IMR-90 (cell line): ENCODE results near the gene C20orf144. TPM values are rescaled to one million over a fixed set of nuclear protein-coding genes. Genes with fewer than 3 reads are reported as not detected.
A peak's percentile ranks its signal among the peaks of the same experiment; 100 is the strongest.

Experiments used
- ATAC-seq: fragments of 200-7000 bp; cut with Tn5 transposase; 2 replicates; pipeline ENCODE4 v1.9.1; 2020; ENCODE audit warnings: low read depth, mild to moderate bottlenecking, moderate library complexity
- BruUV-seq: library from RNA; stranded (reverse); fragments of 400-500 nt; replicated peaks from 2 replicates; lab custom pipeline; 2021; lab: Mats Ljungman, UMichigan
- CTCF ChIA-PET: fragments of 300-600 bp; formaldehyde crosslinking; extraction: SDS; loops from one replicate; lab custom pipeline; 2021; ENCODE audit warnings: antibody characterized with exemption; lab: Yijun Ruan, JAX
- POLR2A ChIA-PET: fragments of 300-600 bp; sonication (Branson Sonifier 250); formaldehyde crosslinking; loops from one replicate; lab custom pipeline; 2022; ENCODE audit warnings: antibody characterized with exemption; ENCODE audit not compliant: unreplicated experiment; lab: Charles Lee
- DNase-seq: peaks from one replicate; pipeline ENCODE4 v3.0.0; 2013
- H2AFZ ChIP-seq: replicated peaks from 2 replicates; pipeline ENCODE3; 2013; ENCODE audit warnings: low read length, mild to moderate bottlenecking; ENCODE audit not compliant: poor library complexity
- H2AK5ac ChIP-seq: 2 replicates; pipeline ENCODE4 v1.6.1; 2013; ENCODE audit warnings: low read depth, low read length, inconsistent platforms
- H2AK9ac ChIP-seq: replicated peaks from 2 replicates; pipeline ENCODE3; 2013; ENCODE audit warnings: mild to moderate bottlenecking, low read depth, low read length, moderate library complexity; ENCODE audit not compliant: poor library complexity
- H2BK120ac ChIP-seq: 2 replicates; pipeline ENCODE4 v1.6.1; 2013; ENCODE audit warnings: low read depth, low read length, inconsistent platforms
- H2BK15ac ChIP-seq: 3 replicates; pipeline ENCODE4 v1.6.1; 2013; ENCODE audit warnings: low read depth, low read length, inconsistent platforms
- H2BK20ac ChIP-seq: 2 replicates; pipeline ENCODE4 v1.6.1; 2013; ENCODE audit warnings: low read depth, mild to moderate bottlenecking, inconsistent platforms, low read length, moderate library complexity
- H2BK5ac ChIP-seq: 2 replicates; pipeline ENCODE4 v1.6.1; 2013; ENCODE audit warnings: mild to moderate bottlenecking, low read depth, low read length, inconsistent platforms; ENCODE audit not compliant: poor library complexity, severe bottlenecking
- H3K14ac ChIP-seq: replicated peaks from 2 replicates; pipeline ENCODE4 v1.6.1; 2013; ENCODE audit warnings: low read depth, low read length, inconsistent platforms
- H3K18ac ChIP-seq: 2 replicates; pipeline ENCODE4 v1.6.1; 2013; ENCODE audit warnings: low read depth, low read length, control low read depth
- H3K23ac ChIP-seq: 2 replicates; pipeline ENCODE4 v1.6.1; 2013; ENCODE audit warnings: low read depth, low read length, inconsistent platforms
- H3K27ac ChIP-seq: 2 replicates; pipeline ENCODE4 v1.5.1; 2013; ENCODE audit warnings: mild to moderate bottlenecking, control low read depth, low read length; ENCODE audit not compliant: insufficient read depth
- H3K27me3 ChIP-seq: 2 replicates; pipeline ENCODE4 v1.6.1; 2013; ENCODE audit warnings: low read length; ENCODE audit not compliant: control insufficient read depth, insufficient read depth
- H3K36me3 ChIP-seq: 2 replicates; pipeline ENCODE4 v1.6.1; 2013; ENCODE audit warnings: low read length, mixed read lengths; ENCODE audit not compliant: control insufficient read depth, insufficient read depth
- H3K4ac ChIP-seq: 2 replicates; pipeline ENCODE4 v1.6.1; 2013; ENCODE audit warnings: low read depth, low read length, inconsistent platforms
- H3K4me1 ChIP-seq: 2 replicates; pipeline ENCODE4 v1.6.1; 2013; ENCODE audit warnings: low read length, mixed read lengths; ENCODE audit not compliant: control insufficient read depth, insufficient read depth
- H3K4me2 ChIP-seq: 2 replicates; pipeline ENCODE4 v1.6.1; 2013; ENCODE audit warnings: low read depth, mild to moderate bottlenecking, control low read depth, low read length, moderate library complexity
- H3K4me3 ChIP-seq: 2 replicates; pipeline ENCODE4 v1.5.1; 2013; ENCODE audit warnings: low read depth, mild to moderate bottlenecking, control low read depth, low read length, moderate library complexity; ENCODE audit not compliant: insufficient read depth
- H3K56ac ChIP-seq: 2 replicates; pipeline ENCODE4 v1.6.1; 2013; ENCODE audit warnings: low read length, inconsistent platforms; ENCODE audit not compliant: insufficient read depth; ENCODE audit errors: extremely low read depth
- H3K79me1 ChIP-seq, 2 experiments: 2 replicates each; pipeline ENCODE4 v1.6.1; 2013; ENCODE audit warnings: low read length in 2 of 2, inconsistent platforms in 1 of 2, low read depth in 1 of 2
- H3K9ac ChIP-seq: 2 replicates; pipeline ENCODE4 v1.6.1; 2013; ENCODE audit warnings: low read depth, low read length, control low read depth
- H3K9me1 ChIP-seq: 2 replicates; pipeline ENCODE4 v1.6.1; 2013; ENCODE audit warnings: low read length, inconsistent platforms; ENCODE audit not compliant: insufficient read depth
- H3K9me3 ChIP-seq: 2 replicates; pipeline ENCODE4 v1.6.1; 2013; ENCODE audit warnings: low read length; ENCODE audit not compliant: control insufficient read depth, insufficient read depth
- H4K20me1 ChIP-seq: 2 replicates; pipeline ENCODE4 v1.6.1; 2013; ENCODE audit warnings: low read length, inconsistent platforms; ENCODE audit not compliant: insufficient read depth
- H4K5ac ChIP-seq: 2 replicates; pipeline ENCODE4 v1.6.1; 2013; ENCODE audit warnings: mild to moderate bottlenecking, low read depth, low read length, control low read depth
- H4K8ac ChIP-seq, 2 experiments: 2 replicates each; pipeline ENCODE4 v1.6.1; 2013; ENCODE audit warnings: low read depth in 2 of 2, low read length in 2 of 2, control low read depth in 1 of 2, inconsistent platforms in 1 of 2
- H4K91ac ChIP-seq: 2 replicates; pipeline ENCODE4 v1.6.1; 2013; ENCODE audit warnings: low read depth, low read length, inconsistent platforms; ENCODE audit not compliant: insufficient read depth
- CEBPB ChIP-seq: IDR thresholded peaks from 2 replicates; pipeline ENCODE4 v1.6.1; 2012; ENCODE audit warnings: low read depth, low read length, improper control_type of control experiment
- FOS ChIP-seq: fragments of 150-350 bp; IDR thresholded peaks from 2 replicates; pipeline ENCODE4 v1.6.1; 2016; ENCODE audit warnings: low read depth, low read length
- MAZ ChIP-seq: IDR thresholded peaks from 2 replicates; pipeline ENCODE4 v1.6.1; 2012; ENCODE audit warnings: low read depth, mild to moderate bottlenecking, low read length, improper control_type of control experiment, moderate library complexity, borderline replicate concordance
- NFE2L2 ChIP-seq: fragments of 150-350 bp; IDR thresholded peaks from 2 replicates; pipeline ENCODE4 v1.6.1; 2016; ENCODE audit warnings: low read depth, mild to moderate bottlenecking, low read length
- WGBS, 2 experiments: methylation state at CpG; one replicate each; pipeline versions ENCODE4 v1.1.5 to v1.1.7; 2013; ENCODE audit warnings: missing lambda C conversion rate in 2 of 2; ENCODE audit not compliant: insufficient read length in 1 of 2; ENCODE audit errors: extremely low coverage in 2 of 2; 5-methylcytosine and 5-hydroxymethylcytosine counted together
- dilution Hi-C: fragments of 300-500 bp; cut with HindIII; formaldehyde crosslinking; loops from one replicate; pipeline ENCODE4 v1.14.3; 2018; ENCODE audit warnings: low sequenced_read_pairs; ENCODE audit not compliant: unreplicated experiment
- in situ Hi-C: fragments of 300-500 bp; cut with MboI; formaldehyde crosslinking; loops from 3 replicates; pipeline ENCODE4 v1.14.3; 2019; ENCODE audit warnings: low sequenced_read_pairs, inconsistent platforms, mixed read lengths
- intact Hi-C: fragments of 100-400 bp; cut with micrococcal nuclease; formaldehyde crosslinking; loops from 2 replicates; pipeline ENCODE4 v1.10.0; 2022
- polyA plus RNA-seq, 3 experiments: library from polyadenylated mRNA; depleted of rRNA; stranded (reverse); fragments of >200 nt; gene quantifications; 2 replicates each; pipeline ENCODE4 v1.2.3, GENCODE V29; 2012; ENCODE audit warnings: low replicate concordance in 1 of 3
- total RNA-seq: library from RNA; depleted of rRNA; stranded (reverse); fragments of >200 nt; gene quantifications from 2 replicates; pipeline ENCODE4 v1.2.3, GENCODE V29; 2012
- TF ChIP-seq, protein P1 (sequence below): fragments of 150-350 bp; IDR thresholded peaks from 2 replicates; pipeline ENCODE4 v1.6.1; 2016; ENCODE audit warnings: low read depth, mild to moderate bottlenecking, low read length, moderate library complexity, borderline replicate concordance

Gene C20orf144
- total and polyA plus RNA-seq, 2 of the 4 experiments (the other 2 are of a cell fraction) = under 0.01 to 0.19 TPM

DNA sequence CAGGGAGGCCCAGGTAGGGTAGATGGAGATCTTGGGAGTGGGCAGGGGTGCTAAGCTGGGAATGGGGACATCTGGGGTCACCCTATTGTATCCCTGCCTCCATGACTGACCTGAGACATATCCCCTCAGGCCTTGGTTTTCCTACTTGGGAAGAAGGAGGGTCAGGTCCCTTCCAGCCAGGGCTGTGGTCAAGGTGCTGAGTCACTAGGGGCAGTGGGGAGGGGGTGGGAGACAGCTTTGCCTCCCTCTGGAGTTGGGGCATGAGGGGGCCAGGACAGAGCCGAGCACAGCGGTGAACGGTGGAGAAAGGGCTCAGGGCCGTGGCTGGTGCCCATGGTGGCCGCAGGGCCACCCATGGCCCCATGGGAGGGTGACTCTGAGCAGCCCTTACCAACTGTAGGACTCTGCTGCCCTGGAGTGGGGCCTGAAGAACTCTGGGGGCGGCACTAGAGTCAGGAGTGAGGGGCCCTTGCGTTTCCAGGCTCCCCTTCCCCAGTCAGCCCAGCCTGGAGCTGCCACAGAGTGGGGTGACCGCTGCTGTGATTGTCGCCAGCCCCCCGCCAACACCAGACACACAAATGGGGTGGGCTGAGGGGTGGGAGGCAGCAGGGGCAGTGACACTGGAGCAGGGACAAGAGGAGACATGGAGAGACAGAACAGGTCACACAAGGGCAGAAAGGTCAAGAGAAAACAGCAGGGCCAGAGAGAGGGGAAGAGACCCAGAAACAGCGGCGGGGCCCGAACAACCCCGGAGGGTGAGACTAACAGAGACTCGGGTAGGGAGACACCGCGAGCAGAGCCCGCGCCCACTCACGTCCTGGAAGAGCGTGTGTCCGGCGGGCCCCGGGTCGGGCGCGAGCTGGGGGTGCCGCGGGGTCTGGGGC is 11.5 kb downstream of the C20orf144 start:
- Histone ChIP-seq H2BK15ac (peak overlapping the region; percentile 80; the same call in 1 of the 3 replicates), H4K91ac (peak overlapping the region; percentile 81), H2AK9ac (peak overlapping the region; percentile 97), H2BK120ac (peak overlapping the region; percentile 71), H2AFZ (peak overlapping the region; percentile 88), H4K8ac (peak overlapping the region; percentile 79), H3K9ac (peak overlapping the region; percentile 99), H2BK20ac (peak overlapping the region; percentile 40; the same call in 1 of the 2 replicates), H3K27ac (peak overlapping the region; percentile 78), H3K4me2 (peak overlapping the region; percentile 99), H3K18ac (peak overlapping the region; percentile 69), H3K4me3 (peak overlapping the region; percentile 94), H3K27me3 (no peaks in the 10 kb centered on the region), H3K4ac (peak overlapping the region; percentile 96), H4K5ac (peak overlapping the region; percentile 78; the same call in 1 of the 2 replicates), H3K36me3 (peaks cover 10% of the 10 kb centered on the region), H2AK5ac (peak overlapping the region; percentile 98), H3K9me1 (peaks cover 18% of the 10 kb centered on the region), H3K79me1 (peaks cover 8 to 55% of the 10 kb centered on the region in 2 experiments; a peak in 3 of 4 replicates), H3K4me1 (peaks cover 27% of the 10 kb centered on the region), H2BK5ac (peak overlapping the region; percentile 70), H3K9me3 (no peaks in the 10 kb centered on the region), H4K20me1 (peaks cover 16% of the 10 kb centered on the region; the same call in 1 of the 2 replicates), H3K56ac (peak overlapping the region; percentile 35; the same call in 1 of the 2 replicates), H3K23ac (peak overlapping the region; percentile 96), H3K14ac (peak overlapping the region; percentile 100)
- ATAC-seq (peak; percentile 65), DNase-seq (peak; percentile 40)
- BruUV-seq = no TSS peak
- CTCF ChIA-PET = no interaction called here
- POLR2A ChIA-PET = interaction anchor here (0.6 kb wide), 1 partner anchor 254 kb away, joined by 4 read pairs; no protein-coding TSS in a partner anchor
- in situ Hi-C loops = no loop called here
- TF ChIP-seq MAZ (peak; percentile 66), CEBPB (no peak), NFE2L2 (peak; percentile 42; the same call in 1 of the 2 replicates), FOS (0 out of 2 replicates have a peak, but pooled peaks have one; percentile 8)
- TF ChIP-seq, protein P1, sequence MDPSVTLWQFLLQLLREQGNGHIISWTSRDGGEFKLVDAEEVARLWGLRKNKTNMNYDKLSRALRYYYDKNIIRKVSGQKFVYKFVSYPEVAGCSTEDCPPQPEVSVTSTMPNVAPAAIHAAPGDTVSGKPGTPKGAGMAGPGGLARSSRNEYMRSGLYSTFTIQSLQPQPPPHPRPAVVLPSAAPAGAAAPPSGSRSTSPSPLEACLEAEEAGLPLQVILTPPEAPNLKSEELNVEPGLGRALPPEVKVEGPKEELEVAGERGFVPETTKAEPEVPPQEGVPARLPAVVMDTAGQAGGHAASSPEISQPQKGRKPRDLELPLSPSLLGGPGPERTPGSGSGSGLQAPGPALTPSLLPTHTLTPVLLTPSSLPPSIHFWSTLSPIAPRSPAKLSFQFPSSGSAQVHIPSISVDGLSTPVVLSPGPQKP = no peak
- 0% methylated on average over 18 of the region's 29 CpGs; no CpG with 5 or more reads in 1 of the 2 experiments for WGBS, 2 experiments
- intact Hi-C loops = no loop called here
- dilution Hi-C loops = no loop called here
